ENCODE measurements around the gene CIB4.

DNA sequence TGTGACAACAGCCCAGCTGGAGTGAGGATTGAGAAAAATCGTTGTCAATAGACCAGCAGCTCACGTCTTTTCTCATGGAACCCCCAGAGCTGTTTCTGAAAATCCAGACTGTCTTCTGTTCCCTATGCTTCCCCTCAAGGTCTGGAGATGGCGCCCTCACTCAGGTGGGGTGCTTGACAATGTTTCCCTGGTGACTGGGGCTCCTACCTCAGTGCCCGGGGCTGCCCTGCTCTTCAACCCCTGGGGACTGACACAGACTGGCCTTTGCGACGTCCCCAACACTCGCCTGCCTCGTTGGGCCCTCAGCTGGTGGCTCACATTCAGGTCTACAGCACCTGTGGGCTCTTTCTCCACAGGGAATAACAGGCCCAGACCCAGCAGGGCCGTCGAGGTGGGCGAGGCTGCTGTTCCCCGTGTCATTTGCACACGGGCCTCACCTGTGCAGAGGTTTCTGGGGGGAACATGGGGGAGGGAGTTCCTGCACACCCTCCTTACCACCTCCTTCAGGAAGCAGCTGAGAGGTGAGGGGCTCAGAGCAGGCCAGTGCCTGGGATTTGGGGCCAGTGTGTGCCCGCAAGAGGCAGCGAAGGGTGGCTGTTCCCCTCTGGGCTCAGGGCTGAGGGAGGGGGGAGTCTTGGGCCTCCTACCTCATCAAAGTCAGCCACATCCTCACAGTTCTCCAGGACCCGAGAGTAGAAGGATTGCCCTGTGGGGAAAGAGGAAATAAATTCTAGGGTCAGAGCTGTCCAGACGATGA is 103.9 kb downstream of the CIB4 start:
- no peak for TF ChIP-seq CTCF (IDR thresholded peaks at IDR 0.05)
- no peak for TF ChIP-seq POLR2A (IDR thresholded peaks at IDR 0.05)

Measured in ovary (tissue), 3 donors.